K562 (cell line): ENCODE data around the gene PTP4A1. TPM values are rescaled to one million over a fixed set of nuclear protein-coding genes. Genes with fewer than 3 reads are reported as not detected.
A peak's percentile ranks its signal among the peaks of the same experiment; 100 is the strongest.

Experiments used
- ATAC-seq: fragments of 200-7000 bp; cut with Tn5 transposase; 3 replicates; pipeline ENCODE4 v1.9.1; 2020; ENCODE audit warnings: moderate library complexity
- BruUV-seq: library from RNA; stranded (reverse); fragments of 400-500 nt; replicated peaks from 2 replicates; lab custom pipeline; 2021; lab: Mats Ljungman, UMichigan
- CTCF ChIA-PET: fragments of 300-600 bp; formaldehyde crosslinking; extraction: SDS; loops from one replicate; lab custom pipeline; 2021; ENCODE audit warnings: low intra/inter-chr PET ratio; lab: Yijun Ruan, JAX
- POLR2A ChIA-PET: fragments of 300-600, 350-650 bp; sonication (Branson Sonifier 250); formaldehyde crosslinking; extraction: SDS; loops from one replicate; lab custom pipeline; 2021; ENCODE audit warnings: antibody characterized with exemption, inconsistent platforms; lab: Yijun Ruan, JAX
- DNase-seq, 4 experiments: peaks; one replicate each; pipeline versions ENCODE4 v3.0.0 to v3.0.0-alpha.2; 2011 to 2018; ENCODE audit warnings: low spot score in 3 of 4, mixed read lengths in 3 of 4; ENCODE audit errors: extremely low read depth in 1 of 4
- FAIRE-seq: peaks from 2 replicates; lab custom pipeline; 2011; peaks lifted over from hg19 to GRCh38; lab: Jason Lieb, UNC
- H2AFZ ChIP-seq: 2 replicates; pipeline ENCODE4 v1.6.0; 2011; ENCODE audit warnings: low read depth, low read length, control low read depth, inconsistent platforms
- H3K27ac ChIP-seq: fragments of 200-600 bp; 3 replicates; pipeline ENCODE4 v1.8.0; 2011; ENCODE audit warnings: low read depth, mild to moderate bottlenecking, control low read depth, inconsistent platforms, low read length, moderate library complexity, mixed read lengths; ENCODE audit errors: extremely low read depth
- H3K27me3 ChIP-seq, 2 experiments: fragments of 300-600 bp in 1 of 2; 2 replicates in 1 of 2; 3 replicates in 1 of 2; pipeline versions ENCODE4 v1.6.0 to v1.8.0; 2011; ENCODE audit warnings: inconsistent platforms in 2 of 2, low read length in 2 of 2, mild to moderate bottlenecking in 1 of 2, mixed read lengths in 1 of 2, moderate library complexity in 1 of 2; ENCODE audit not compliant: control insufficient read depth in 2 of 2, insufficient read depth in 2 of 2
- H3K36me3 ChIP-seq: fragments of 300-600 bp; 3 replicates; pipeline ENCODE4 v1.8.0; 2011; ENCODE audit warnings: mild to moderate bottlenecking, low read length, inconsistent platforms; ENCODE audit not compliant: control insufficient read depth, insufficient read depth
- H3K4me1 ChIP-seq, 2 experiments: fragments of 200-600 bp in 1 of 2; replicated peaks in 1 of 2; 2 replicates in 1 of 2; 3 replicates in 1 of 2; pipeline versions ENCODE4 v1.5.1 to v1.8.0; 2011; ENCODE audit warnings: inconsistent platforms in 2 of 2, low read length in 2 of 2, mild to moderate bottlenecking in 1 of 2, mixed read lengths in 1 of 2, moderate library complexity in 1 of 2; ENCODE audit not compliant: control insufficient read depth in 2 of 2, insufficient read depth in 2 of 2
- H3K4me2 ChIP-seq: 2 replicates; pipeline ENCODE4 v1.6.1; 2011; ENCODE audit warnings: low read length, control low read depth, inconsistent platforms, mixed read lengths; ENCODE audit not compliant: insufficient read depth
- H3K4me3 ChIP-seq: fragments of 200-600 bp; sonication (generic), shearing (Covaris generic); 2 replicates; pipeline ENCODE4 v1.5.1; 2016; ENCODE audit warnings: control low read depth, inconsistent platforms
- H3K79me2 ChIP-seq: fragments of 200-600 bp; 3 replicates; pipeline ENCODE4 v1.8.0; 2011; ENCODE audit warnings: low read length, inconsistent platforms; ENCODE audit not compliant: control insufficient read depth, insufficient read depth
- H3K9ac ChIP-seq, 2 experiments: 2 replicates each; pipeline versions ENCODE4 v1.6.0 to v1.6.1; 2011; ENCODE audit warnings: low read depth in 2 of 2, low read length in 2 of 2, control low read depth in 1 of 2, inconsistent platforms in 1 of 2, mild to moderate bottlenecking in 1 of 2, mixed read lengths in 1 of 2; ENCODE audit not compliant: insufficient read depth in 1 of 2
- H3K9me1 ChIP-seq: one replicate; pipeline ENCODE4 v1.6.0; 2011; ENCODE audit warnings: inconsistent platforms, mild to moderate bottlenecking, low read length, moderate library complexity; ENCODE audit not compliant: control insufficient read depth, insufficient read depth
- H3K9me3 ChIP-seq: replicated peaks from 2 replicates; pipeline ENCODE4 v1.5.1; 2011; ENCODE audit warnings: low read depth, low read length, inconsistent platforms; ENCODE audit not compliant: control insufficient read depth, insufficient read depth
- H4K20me1 ChIP-seq: replicated peaks from 2 replicates; pipeline ENCODE4 v1.6.1; 2011; ENCODE audit warnings: low read length, inconsistent platforms, mixed read lengths; ENCODE audit not compliant: control insufficient read depth, insufficient read depth
- CREM ChIP-seq: IDR thresholded peaks from 2 replicates; pipeline ENCODE4 v1.6.1; 2014; ENCODE audit warnings: antibody characterized with exemption, low read depth
- ESRRB ChIP-seq: fragments of 250-450 bp; sonication (Bioruptor Pico); IDR thresholded peaks from 2 replicates; pipeline ENCODE4 v1.5.0; 2020; ENCODE audit warnings: mild to moderate bottlenecking, moderate library complexity, borderline replicate concordance
- HNRNPUL1 ChIP-seq: fragments of 200-400 bp; formaldehyde crosslinking; IDR thresholded peaks from 2 replicates; pipeline ENCODE4 v1.6.1; 2017; ENCODE audit warnings: low read length
- MAFG ChIP-seq: fragments of 450-650 bp; conservative IDR thresholded peaks from 2 replicates; pipeline ENCODE4 v1.6.1; 2016; ENCODE audit warnings: missing genetic modification characterization, missing compliant biosample characterization
- MEIS2 ChIP-seq: fragments of 450-650 bp; IDR thresholded peaks from 2 replicates; pipeline ENCODE4 v1.6.1; 2014; ENCODE audit warnings: mild to moderate bottlenecking; ENCODE audit not compliant: partially characterized antibody
- NFRKB ChIP-seq: fragments of 450-650 bp; IDR thresholded peaks from 2 replicates; pipeline ENCODE4 v1.6.1; 2016; ENCODE audit warnings: low read depth
- NONO ChIP-seq, 2 experiments: fragments of 200-400 bp in 1 of 2; fragments of 450-650 bp in 1 of 2; formaldehyde crosslinking in 1 of 2; IDR thresholded peaks; 2 replicates each; pipeline ENCODE4 v1.6.1; 2017; ENCODE audit warnings: low read depth in 2 of 2, mild to moderate bottlenecking in 2 of 2, moderate library complexity in 2 of 2, low read length in 1 of 2
- NRF1 ChIP-seq, 2 experiments: fragments of 450-650 bp; IDR thresholded peaks in 1 of 2; conservative IDR thresholded peaks in 1 of 2; 2 replicates each; pipeline ENCODE4 v1.6.1; 2014; ENCODE audit warnings: mild to moderate bottlenecking in 2 of 2
- SMAD4 ChIP-seq: fragments of 250-450 bp; sonication (Bioruptor Pico); conservative IDR thresholded peaks from 2 replicates; pipeline ENCODE4 v1.8.0; 2021; ENCODE audit warnings: inconsistent platforms, mild to moderate bottlenecking, moderate library complexity
- SPI1 ChIP-seq: IDR thresholded peaks from 2 replicates; pipeline ENCODE4 v1.6.1; 2011; ENCODE audit warnings: low read depth, low read length, control low read depth, borderline replicate concordance
- ZNF282 ChIP-seq: sonication (generic); formaldehyde crosslinking; IDR thresholded peaks from 2 replicates; pipeline ENCODE4 v1.8.1; 2023; ENCODE audit warnings: missing genetic modification reagents
- WGBS: fragments of 100-300 bp; shearing (Covaris generic); methylation state at CpG from one replicate; pipeline ENCODE4 v1.1.6; 2016; ENCODE audit warnings: low coverage, mixed read lengths; ENCODE audit not compliant: insufficient coverage; ENCODE audit errors: missing lambda C conversion rate; 5-methylcytosine and 5-hydroxymethylcytosine counted together
- in situ Hi-C: fragments of 300-500 bp; cut with MboI; formaldehyde crosslinking; loops from 4 replicates; pipeline ENCODE4 v1.15.0; 2018; ENCODE audit warnings: inconsistent platforms, mixed read lengths
- intact Hi-C: fragments of 100-400 bp; cut with micrococcal nuclease; formaldehyde crosslinking; loops from 2 replicates; pipeline ENCODE4 v1.14.2; 2022
- polyA plus RNA-seq, 8 experiments: library from polyadenylated mRNA; depleted of rRNA in 4 of 8; stranded (reverse) in 5 of 8; unstranded in 3 of 8; fragments of >200 nt; fragmentation: Nextera tagmentation in 2 of 8; fragmentation: Illumina TruSeq in 1 of 8; extraction: Ambion mirVana in 2 of 8; extraction: Trizol in 1 of 8; gene quantifications; 2 replicates each; pipeline versions ENCODE4 v1.2.1 to v1.2.3, GENCODE V29; 2011 to 2014; ENCODE audit warnings: inconsistent platforms in 1 of 8, missing spikeins in 1 of 8
- total RNA-seq, 7 experiments: library from RNA; depleted of rRNA in 6 of 7; stranded (reverse); fragments of >200 nt in 6 of 7; fragmentation: Illumina TruSeq in 2 of 7; extraction: Trizol in 2 of 7; gene quantifications; 2 replicates each; pipeline versions ENCODE4 v1.2.1 to v1.2.3, GENCODE V29; 2011 to 2021; ENCODE audit warnings: low replicate concordance in 1 of 7
- TF ChIP-seq, protein P1 (sequence below): sonication (generic); formaldehyde crosslinking; IDR thresholded peaks from 2 replicates; pipeline ENCODE4 v1.8.0; 2023; ENCODE audit warnings: mild to moderate bottlenecking, missing genetic modification reagents
- TF ChIP-seq, protein P2 (sequence below): sonication (generic); formaldehyde crosslinking; IDR thresholded peaks from 2 replicates; pipeline ENCODE4 v1.8.0; 2022; ENCODE audit warnings: missing genetic modification reagents, mild to moderate bottlenecking, borderline replicate concordance
- TF ChIP-seq, protein P3 (sequence below): sonication (generic); formaldehyde crosslinking; IDR thresholded peaks from 2 replicates; pipeline ENCODE4 v1.8.0; 2022; ENCODE audit warnings: mild to moderate bottlenecking, missing genetic modification reagents

PTP4A1 gene
- total and polyA plus RNA-seq, 9 of the 15 experiments (the other 6 are each of a cell fraction or from before 2014, with no cell fraction given), result 3.7 to 67.5 (median 13.1) TPM

DNA sequence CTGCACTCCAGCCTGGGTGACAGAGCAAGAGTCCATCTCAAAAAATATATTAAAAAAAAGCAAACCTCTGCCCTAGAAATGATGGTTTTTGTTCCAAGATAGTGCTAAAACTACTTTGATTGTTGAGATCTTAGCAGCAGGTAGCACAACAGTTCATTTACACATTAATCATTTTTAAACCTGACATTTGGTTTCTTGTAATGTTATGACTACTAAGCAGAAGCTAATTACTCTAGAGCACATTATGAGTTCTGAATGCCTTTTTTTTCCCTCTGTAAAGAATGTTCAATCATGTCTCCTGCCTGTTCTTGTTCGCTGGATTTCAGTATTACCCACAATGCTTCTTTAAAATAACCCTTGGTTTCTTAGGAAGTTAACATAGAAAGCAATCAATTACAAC, 38.7 kb downstream of the PTP4A1 start:
- ChIA-PET POLR2A (interaction anchor here (0.9 to 1.4 kb wide), 2 partner anchors 10 to 14 kb away, joined by 3 read pairs; no protein-coding TSS in a partner anchor), CTCF (no interaction called here)
- Histone ChIP-seq H3K4me1 (peaks cover 0 to 3% of the 10 kb centered on the region in 2 experiments; a peak in 2 of 5 replicates), H3K36me3 (no peaks in the 10 kb centered on the region), H3K4me3 (no peak overlapping the region), H3K9me1 (no peaks in the 10 kb centered on the region), H3K9ac (no peak overlapping the region), H3K79me2 (no peaks in the 10 kb centered on the region), H3K27ac (no peak overlapping the region), H3K27me3 (no peaks in the 10 kb centered on the region), H3K9me3 (no peaks in the 10 kb centered on the region), H3K4me2 (no peak overlapping the region), H4K20me1 (no peaks in the 10 kb centered on the region), H2AFZ (no peak overlapping the region)
- intact Hi-C loops (no loop called here), in situ Hi-C loops (no loop called here)
- TF ChIP-seq SPI1, result no peak
- TF ChIP-seq SMAD4 (CRISPR knock-in tag), result no peak
- TF ChIP-seq MEIS2, result peak; percentile 38
- TF ChIP-seq HNRNPUL1, result no peak
- no peak for TF ChIP-seq ESRRB (CRISPR knock-in tag)
- ATAC-seq (no peak), DNase-seq (no peak), FAIRE-seq (no peak)
- BruUV-seq, result no TSS peak
- 0% methylated on average over 1 of the region's 1 CpG for WGBS

DNA sequence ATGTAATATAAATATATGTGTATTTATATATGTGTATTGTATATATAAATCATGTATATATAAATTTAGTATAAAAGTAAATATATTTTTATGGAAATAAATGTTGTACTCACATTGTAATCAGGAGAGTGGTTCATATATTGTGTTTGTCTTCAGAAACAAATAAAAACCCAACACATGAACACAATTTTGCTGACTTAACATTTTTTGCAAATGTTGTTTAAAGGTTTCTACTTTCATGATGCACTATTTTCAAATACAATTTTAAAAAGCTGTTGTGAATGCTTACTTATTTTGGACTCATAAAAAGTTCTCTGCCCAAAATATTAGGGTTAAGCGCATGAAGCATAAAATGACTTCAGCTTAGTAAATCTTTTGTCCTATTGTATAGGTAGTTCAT, 39.3 kb downstream of the PTP4A1 start:
- H3K4me2 ChIP-seq, result no peak overlapping the region
- no peak for ATAC-seq
- 76% methylated on average over 1 of the region's 1 CpG for WGBS
- no peaks in the 10 kb centered on the region for H3K79me2 ChIP-seq
- no peak overlapping the region for H3K4me3 ChIP-seq
- H3K9me1 ChIP-seq, result no peaks in the 10 kb centered on the region
- no peak for FAIRE-seq
- H4K20me1 ChIP-seq, result no peaks in the 10 kb centered on the region
- intact Hi-C loops (no loop called here), in situ Hi-C loops (no loop called here)
- ChIA-PET POLR2A (interaction anchor here (0.5 to 0.9 kb wide), 2 partner anchors 11 to 44 kb away, joined by 3 to 4 read pairs; no protein-coding TSS in a partner anchor), CTCF (no interaction called here)
- no TSS peak for BruUV-seq
- no peak overlapping the region for H3K27ac ChIP-seq
- no peaks in the 10 kb centered on the region for H3K27me3 ChIP-seq
- H3K4me1 ChIP-seq, result peaks cover 0 to 3% of the 10 kb centered on the region in 2 experiments; a peak in 2 of 5 replicates
- H2AFZ ChIP-seq, result no peak overlapping the region
- H3K9me3 ChIP-seq, result no peaks in the 10 kb centered on the region
- H3K9ac ChIP-seq, result no peak overlapping the region
- no peak for DNase-seq
- no peaks in the 10 kb centered on the region for H3K36me3 ChIP-seq
- TF ChIP-seq ZNF282, result no peak
- no peak for TF ChIP-seq NRF1 (conservative IDR thresholded peaks at IDR 0.05 in 1 of 2, IDR thresholded peaks at IDR 0.05 in 1 of 2)
- no peak for TF ChIP-seq CREM
- TF ChIP-seq, protein P1, sequence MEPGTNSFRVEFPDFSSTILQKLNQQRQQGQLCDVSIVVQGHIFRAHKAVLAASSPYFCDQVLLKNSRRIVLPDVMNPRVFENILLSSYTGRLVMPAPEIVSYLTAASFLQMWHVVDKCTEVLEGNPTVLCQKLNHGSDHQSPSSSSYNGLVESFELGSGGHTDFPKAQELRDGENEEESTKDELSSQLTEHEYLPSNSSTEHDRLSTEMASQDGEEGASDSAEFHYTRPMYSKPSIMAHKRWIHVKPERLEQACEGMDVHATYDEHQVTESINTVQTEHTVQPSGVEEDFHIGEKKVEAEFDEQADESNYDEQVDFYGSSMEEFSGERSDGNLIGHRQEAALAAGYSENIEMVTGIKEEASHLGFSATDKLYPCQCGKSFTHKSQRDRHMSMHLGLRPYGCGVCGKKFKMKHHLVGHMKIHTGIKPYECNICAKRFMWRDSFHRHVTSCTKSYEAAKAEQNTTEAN (CRISPR knock-in tag), result no peak
- TF ChIP-seq, protein P2, sequence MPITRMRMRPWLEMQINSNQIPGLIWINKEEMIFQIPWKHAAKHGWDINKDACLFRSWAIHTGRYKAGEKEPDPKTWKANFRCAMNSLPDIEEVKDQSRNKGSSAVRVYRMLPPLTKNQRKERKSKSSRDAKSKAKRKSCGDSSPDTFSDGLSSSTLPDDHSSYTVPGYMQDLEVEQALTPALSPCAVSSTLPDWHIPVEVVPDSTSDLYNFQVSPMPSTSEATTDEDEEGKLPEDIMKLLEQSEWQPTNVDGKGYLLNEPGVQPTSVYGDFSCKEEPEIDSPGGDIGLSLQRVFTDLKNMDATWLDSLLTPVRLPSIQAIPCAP, result no peak
- TF ChIP-seq, protein P3, sequence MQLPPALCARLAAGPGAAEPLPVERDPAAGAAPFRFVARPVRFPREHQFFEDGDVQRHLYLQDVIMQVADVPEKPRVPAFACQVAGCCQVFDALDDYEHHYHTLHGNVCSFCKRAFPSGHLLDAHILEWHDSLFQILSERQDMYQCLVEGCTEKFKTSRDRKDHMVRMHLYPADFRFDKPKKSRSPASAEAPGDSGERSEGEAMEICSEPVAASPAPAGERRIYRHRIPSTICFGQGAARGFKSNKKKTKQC (CRISPR knock-in tag), result no peak
- TF ChIP-seq NFRKB, result no peak
- TF ChIP-seq NONO (IDR thresholded peaks at IDR 0.05; ENCODE audit: low read depth in 2 of 2, low read length in 1 of 2), result no peak
- peak; percentile 92 for TF ChIP-seq MAFG
